OCI-LY7 (cell line): ENCODE data around the gene VPS13D.

Experiments used
- CTCF ChIP-seq: fragments of 200-600 bp; sonication (generic); conservative IDR thresholded peaks from 2 replicates; pipeline ENCODE4 v1.5.1; 2014; ENCODE audit warnings: mild to moderate bottlenecking, antibody characterized with exemption, low read length, moderate library complexity, mixed read lengths
- EZH2phosphoT487 ChIP-seq: fragments of 200-600 bp; sonication (generic); IDR thresholded peaks from 2 replicates; pipeline ENCODE4 v1.6.1; 2018; ENCODE audit warnings: low read depth, borderline replicate concordance, mild to moderate bottlenecking, mixed run types, antibody characterized with exemption, low read length, moderate library complexity, mixed read lengths

- TF ChIP-seq CTCF (no peak), EZH2phosphoT487 (no peak)
Measured at GRCh38 chr1:12383001-12383400, 153.2 kb downstream of the VPS13D start.
